ENCODE results near the gene CDK16. TPM values are rescaled to one million over a fixed set of nuclear protein-coding genes. Genes with fewer than 3 reads are reported as not detected.
A peak's percentile ranks its signal among the peaks of the same experiment; 100 is the strongest.
"Not testable (repeated sequence)": the region's sequence is repeated elsewhere in the genome, so short reads cannot be mapped to it uniquely, and the experiment has no call there.

The CDK16 gene
- total and polyA plus RNA-seq, 2 donors (not counting 1 experiment from before 2014, with no cell fraction given): 68.2 to 92.9 TPM

DNA sequence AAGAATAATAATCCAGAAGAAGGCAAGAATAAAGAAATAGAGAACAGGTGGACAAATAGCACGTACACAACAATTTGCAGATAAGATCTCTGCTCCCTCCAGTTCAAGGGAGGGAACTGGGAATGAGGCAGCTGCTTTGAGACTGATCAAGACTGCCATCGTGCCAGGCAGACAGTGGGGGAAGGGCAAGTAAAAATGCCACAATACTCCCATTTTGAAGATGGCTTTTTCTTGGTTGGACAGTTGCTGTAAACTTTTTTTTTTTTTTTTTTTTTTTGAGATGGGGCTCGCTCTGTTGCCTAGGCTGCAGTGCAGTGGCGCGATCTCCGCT, 31.5 kb downstream of the CDK16 start:
- Histone ChIP-seq H3K36me3 (replicated peaks in 1 of 2; ENCODE audit: control extremely low read depth in 1 of 2, control insufficient read depth in 1 of 2, extremely low read depth in 1 of 2, insufficient read depth in 2 of 2, low read length in 1 of 2) (peaks cover 0 to 11% of the 10 kb centered on the region in 2 experiments), H3K27me3 (replicated peaks in 1 of 4; ENCODE audit: control extremely low read depth in 1 of 4, control insufficient read depth in 3 of 4, insufficient read depth in 4 of 4, low read length in 3 of 4) (no peaks in the 10 kb centered on the region), H3K79me2 (ENCODE audit: control insufficient read depth, insufficient read depth, low read length) (no peaks in the 10 kb centered on the region), H2AFZ (ENCODE audit: insufficient read depth, low read depth, low read length, poor library complexity, severe bottlenecking) (no peak overlapping the region), H3K9me3 (ENCODE audit: control extremely low read depth in 1 of 3, control insufficient read depth in 2 of 3, insufficient read depth in 1 of 3, low read length in 2 of 3) (peaks cover 0 to 5% (median 0%) of the 10 kb centered on the region in 3 donors), H4K20me1 (ENCODE audit: control insufficient read depth, insufficient read depth, low read length, poor library complexity, severe bottlenecking) (no peaks in the 10 kb centered on the region), H3K4me1 (ENCODE audit: control insufficient read depth in 2 of 2, insufficient read depth in 2 of 2, low read length in 2 of 2) (no peaks in the 10 kb centered on the region), H3K4me3 (ENCODE audit: control extremely low read depth in 1 of 5, extremely low read depth in 1 of 5, insufficient read depth in 1 of 5, low read depth in 2 of 5, low read length in 4 of 5) (no peak overlapping the region), H3K27ac (ENCODE audit: low read length in 2 of 2) (no peak overlapping the region), H3K9ac (ENCODE audit: low read length) (no peak overlapping the region), H3K4me2 (replicated peaks; ENCODE audit: low read depth, low read length, poor library complexity, severe bottlenecking) (no peak overlapping the region)
- CTCF ChIA-PET: interaction anchor here (0.7 kb wide), 1 partner anchor 17 kb away, joined by 4 read pairs; no protein-coding TSS in a partner anchor
- H3K27me3 Mint-ChIP-seq: no peaks in the 10 kb centered on the region
- POLR2A ChIA-PET: no interaction called here
- no peak for ATAC-seq (ENCODE audit: low read depth)
- TF ChIP-seq, protein P1, sequence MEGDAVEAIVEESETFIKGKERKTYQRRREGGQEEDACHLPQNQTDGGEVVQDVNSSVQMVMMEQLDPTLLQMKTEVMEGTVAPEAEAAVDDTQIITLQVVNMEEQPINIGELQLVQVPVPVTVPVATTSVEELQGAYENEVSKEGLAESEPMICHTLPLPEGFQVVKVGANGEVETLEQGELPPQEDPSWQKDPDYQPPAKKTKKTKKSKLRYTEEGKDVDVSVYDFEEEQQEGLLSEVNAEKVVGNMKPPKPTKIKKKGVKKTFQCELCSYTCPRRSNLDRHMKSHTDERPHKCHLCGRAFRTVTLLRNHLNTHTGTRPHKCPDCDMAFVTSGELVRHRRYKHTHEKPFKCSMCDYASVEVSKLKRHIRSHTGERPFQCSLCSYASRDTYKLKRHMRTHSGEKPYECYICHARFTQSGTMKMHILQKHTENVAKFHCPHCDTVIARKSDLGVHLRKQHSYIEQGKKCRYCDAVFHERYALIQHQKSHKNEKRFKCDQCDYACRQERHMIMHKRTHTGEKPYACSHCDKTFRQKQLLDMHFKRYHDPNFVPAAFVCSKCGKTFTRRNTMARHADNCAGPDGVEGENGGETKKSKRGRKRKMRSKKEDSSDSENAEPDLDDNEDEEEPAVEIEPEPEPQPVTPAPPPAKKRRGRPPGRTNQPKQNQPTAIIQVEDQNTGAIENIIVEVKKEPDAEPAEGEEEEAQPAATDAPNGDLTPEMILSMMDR (IDR thresholded peaks at IDR 0.05): no peak
- no peak for TF ChIP-seq EZH2 (IDR thresholded peaks at IDR 0.05; ENCODE audit: borderline replicate concordance, insufficient read depth, low read depth, low read length, poor library complexity, severe bottlenecking)
- intact Hi-C loops (cut with micrococcal nuclease): no loop called here
- peak; percentile 1 for DNase-seq
- no peaks in the 10 kb centered on the region for H3K9me3 Mint-ChIP-seq (ENCODE audit: insufficient read depth)
- no peak overlapping the region for H3K27ac Mint-ChIP-seq
- no peak overlapping the region for H3K4me3 Mint-ChIP-seq
- WGBS (ENCODE audit: insufficient coverage): 100% methylated on average over 4 of the region's 6 CpGs
- no peaks in the 10 kb centered on the region for H3K4me1 Mint-ChIP-seq

DNA sequence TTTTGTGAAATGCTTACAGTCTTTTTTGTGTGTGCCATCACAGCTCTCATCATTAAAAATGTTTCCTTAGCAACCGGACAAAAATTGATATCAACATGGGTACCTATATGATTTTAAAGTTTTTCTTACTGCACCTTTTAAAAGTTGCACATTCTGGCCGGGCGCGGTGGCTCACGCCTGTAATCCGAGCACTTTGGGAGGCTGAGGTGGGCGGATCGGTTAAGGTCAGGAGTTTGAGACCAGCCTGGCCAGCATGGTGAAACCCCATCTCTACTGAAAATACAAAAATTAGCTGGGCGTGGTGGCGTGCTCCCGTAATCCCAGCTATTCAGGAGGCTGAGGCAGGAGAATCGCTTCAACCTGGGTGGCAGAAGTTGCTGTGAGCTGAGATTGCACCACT, 39.1 kb downstream of the CDK16 start:
- H3K9ac ChIP-seq (ENCODE audit: low read length); H3K9me3 Mint-ChIP-seq (ENCODE audit: insufficient read depth); H3K27me3 Mint-ChIP-seq; H3K27ac Mint-ChIP-seq; H4K20me1 ChIP-seq (ENCODE audit: control insufficient read depth, insufficient read depth, low read length, poor library complexity, severe bottlenecking); H3K4me3 Mint-ChIP-seq; H3K9me3 ChIP-seq (ENCODE audit: control extremely low read depth in 1 of 3, control insufficient read depth in 2 of 3, insufficient read depth in 1 of 3, low read length in 2 of 3); H2AFZ ChIP-seq (ENCODE audit: insufficient read depth, low read depth, low read length, poor library complexity, severe bottlenecking); H3K4me2 ChIP-seq (replicated peaks; ENCODE audit: low read depth, low read length, poor library complexity, severe bottlenecking); intact Hi-C loops (cut with micrococcal nuclease); H3K27ac ChIP-seq (ENCODE audit: low read length in 2 of 2); POLR2A ChIA-PET; H3K79me2 ChIP-seq (ENCODE audit: control insufficient read depth, insufficient read depth, low read length); H3K4me3 ChIP-seq (ENCODE audit: control extremely low read depth in 1 of 5, extremely low read depth in 1 of 5, insufficient read depth in 1 of 5, low read depth in 2 of 5, low read length in 4 of 5); H3K4me1 Mint-ChIP-seq; DNase-seq; H3K4me1 ChIP-seq (ENCODE audit: control insufficient read depth in 2 of 2, insufficient read depth in 2 of 2, low read length in 2 of 2); ATAC-seq (ENCODE audit: low read depth); H3K36me3 ChIP-seq (replicated peaks in 1 of 2; ENCODE audit: control extremely low read depth in 1 of 2, control insufficient read depth in 1 of 2, extremely low read depth in 1 of 2, insufficient read depth in 2 of 2, low read length in 1 of 2); H3K27me3 ChIP-seq (replicated peaks in 1 of 4; ENCODE audit: control extremely low read depth in 1 of 4, control insufficient read depth in 3 of 4, insufficient read depth in 4 of 4, low read length in 3 of 4); CTCF ChIA-PET: not testable (repeated sequence)
- WGBS (ENCODE audit: insufficient coverage): 100% methylated on average over 4 of the region's 12 CpGs

Measured in B cell (primary cell).